Urinary bladder (tissue), 4 donors: ENCODE measurements around the gene KIFBP. TPM values are rescaled to one million over a fixed set of nuclear protein-coding genes. Genes with fewer than 3 reads are reported as not detected.
A peak's percentile ranks its signal among the peaks of the same experiment; 100 is the strongest.
"Not testable (repeated sequence)": the region's sequence is repeated elsewhere in the genome, so short reads cannot be mapped to it uniquely, and the experiment has no call there.

ENCODE experiments used
- DNase-seq: peaks from one replicate; pipeline ENCODE4 v3.0.0-alpha.2; 2015; ENCODE audit errors: extremely low spot score
- H3K27ac ChIP-seq: one replicate; pipeline ENCODE4 v1.5.1; 2013; ENCODE audit warnings: low read depth, mild to moderate bottlenecking, moderate library complexity
- H3K36me3 ChIP-seq: one replicate; pipeline ENCODE4 v1.6.1; 2013; ENCODE audit warnings: mild to moderate bottlenecking, moderate library complexity; ENCODE audit not compliant: insufficient read depth
- H3K4me1 ChIP-seq: one replicate; pipeline ENCODE4 v1.6.1; 2013; ENCODE audit warnings: mild to moderate bottlenecking, moderate library complexity; ENCODE audit not compliant: insufficient read depth
- H3K4me3 ChIP-seq: one replicate; pipeline ENCODE4 v1.5.1; 2013; ENCODE audit warnings: low read depth, low read length
- WGBS: extraction: QIAGEN DNeasy Blood & Tissue Kit; methylation state at CpG from one replicate; pipeline ENCODE4 v1.1.7; 2013; 5-methylcytosine and 5-hydroxymethylcytosine counted together
- polyA plus RNA-seq: library from polyadenylated mRNA; stranded (reverse); fragments of 200-250 nt; gene quantifications from one replicate; pipeline ENCODE4 v1.2.3, GENCODE V29; 2013
- total RNA-seq: library from RNA; depleted of rRNA; stranded (reverse); fragments of >200 nt; gene quantifications from one replicate; pipeline ENCODE4 v1.2.3, GENCODE V29; 2014
- donor health status: healthy with polysubstance abuse.
- donor health status: healthy.

The KIFBP gene
- total and polyA plus RNA-seq, 2 donors, result 24.7 to 31.3 TPM

GRCh38 chr10:68979738-68980137 is 8.9 kb upstream of the KIFBP start:
- H3K27ac ChIP-seq, H3K4me1 ChIP-seq, DNase-seq, H3K4me3 ChIP-seq: not testable (repeated sequence)
- peaks cover 11% of the 10 kb centered on the region for H3K36me3 ChIP-seq
- 89% methylated on average over 6 of the region's 6 CpGs for WGBS

DNA sequence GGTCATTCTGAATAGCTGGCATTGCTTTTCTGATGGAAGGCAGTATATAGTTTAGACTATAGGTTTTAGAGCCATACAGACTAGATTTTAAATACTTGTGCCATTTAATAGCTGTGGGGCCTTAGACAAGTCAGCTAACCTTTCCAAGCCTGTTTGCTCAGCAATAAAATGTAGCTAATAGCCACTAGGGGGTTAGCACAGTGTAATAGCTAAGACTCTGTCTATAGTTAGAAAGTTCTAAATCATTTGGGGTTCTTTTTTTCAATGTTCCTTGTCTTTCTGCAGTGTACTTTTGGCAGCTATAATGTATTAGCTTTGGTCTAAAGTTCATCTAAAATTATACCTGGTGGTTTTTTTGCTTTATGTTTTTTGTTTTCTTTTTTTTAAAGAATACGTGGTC is 7.5 kb upstream of the KIFBP start:
- H3K36me3 ChIP-seq, result peaks cover 11% of the 10 kb centered on the region
- WGBS, result 96% methylated on average over 1 of the region's 1 CpG
- no peak for DNase-seq
- no peaks in the 10 kb centered on the region for H3K4me1 ChIP-seq
- no peak overlapping the region for H3K4me3 ChIP-seq
- no peak overlapping the region for H3K27ac ChIP-seq

GRCh38 chr10:68982389-68982788 is 6.2 kb upstream of the KIFBP start:
- 94% methylated on average over 11 of the region's 11 CpGs for WGBS
- Histone ChIP-seq H3K27ac (no peak overlapping the region), H3K4me1 (no peaks in the 10 kb centered on the region), H3K36me3 (peaks cover 7% of the 10 kb centered on the region), H3K4me3 (no peak overlapping the region)
- DNase-seq, result no peak

DNA sequence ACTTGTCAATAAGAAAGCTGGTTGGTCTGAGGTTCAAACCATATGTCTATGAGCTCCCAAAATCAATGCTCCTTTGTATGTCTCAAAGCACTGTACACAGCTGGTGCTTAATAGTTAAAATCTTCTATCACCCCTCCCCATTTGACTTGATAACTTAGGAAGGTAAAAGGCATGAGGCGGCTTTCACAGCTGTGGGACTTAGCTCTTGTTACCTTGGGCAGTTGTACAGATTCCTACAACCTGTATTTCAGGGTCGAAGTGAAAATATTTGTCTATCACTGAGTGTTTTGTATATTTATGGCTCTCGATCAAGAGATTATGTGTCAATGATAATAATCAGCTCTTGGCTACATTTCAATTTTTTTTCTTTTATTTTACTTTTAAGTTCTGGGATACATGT is 992 bp upstream of the KIFBP start:
- H3K4me3 ChIP-seq, result no peak overlapping the region
- H3K36me3 ChIP-seq, result peaks cover 2% of the 10 kb centered on the region
- no peak overlapping the region for H3K27ac ChIP-seq
- peaks cover 5% of the 10 kb centered on the region for H3K4me1 ChIP-seq
- DNase-seq, result no peak
- WGBS, result 63% methylated on average over 3 of the region's 3 CpGs

DNA sequence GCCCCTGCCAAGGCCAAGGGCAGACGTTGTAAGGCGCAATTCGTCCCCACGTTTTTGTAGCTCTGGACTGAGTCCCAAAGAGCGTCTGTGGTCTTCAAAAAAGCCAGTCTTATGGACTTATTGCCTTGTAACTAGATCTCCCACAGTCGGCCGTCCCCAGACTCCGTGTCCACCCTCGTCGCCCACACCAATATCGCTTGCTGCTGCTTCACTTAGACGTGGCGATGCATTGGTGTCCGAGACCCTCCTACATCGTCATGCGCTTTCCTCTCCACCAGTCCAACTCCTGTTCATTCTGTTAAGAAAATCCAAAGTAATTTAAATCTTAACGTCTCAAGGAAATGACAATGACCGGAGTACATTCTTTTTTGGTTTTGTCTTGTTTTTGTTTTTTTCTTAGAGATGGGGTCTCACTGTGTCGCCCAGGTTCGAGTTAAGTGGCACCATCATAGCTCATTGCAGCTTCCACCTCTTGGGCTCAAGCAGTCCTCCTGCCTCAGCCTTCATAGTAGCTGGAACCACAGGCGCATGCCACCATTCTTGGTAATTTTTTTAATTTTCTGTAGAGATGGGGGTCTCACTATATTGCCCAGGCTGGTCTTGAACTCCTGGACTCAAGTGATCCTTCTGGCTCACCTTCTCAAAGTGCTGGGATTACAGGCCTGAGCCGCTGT is 851 bp downstream of the KIFBP start:
- peaks cover 9% of the 10 kb centered on the region for H3K4me1 ChIP-seq
- no peaks in the 10 kb centered on the region for H3K36me3 ChIP-seq
- WGBS, result 17% methylated on average over 22 of the region's 22 CpGs
- no peak for DNase-seq
- peak overlapping the region; percentile 77 for H3K4me3 ChIP-seq
- peak overlapping the region; percentile 54 for H3K27ac ChIP-seq

DNA sequence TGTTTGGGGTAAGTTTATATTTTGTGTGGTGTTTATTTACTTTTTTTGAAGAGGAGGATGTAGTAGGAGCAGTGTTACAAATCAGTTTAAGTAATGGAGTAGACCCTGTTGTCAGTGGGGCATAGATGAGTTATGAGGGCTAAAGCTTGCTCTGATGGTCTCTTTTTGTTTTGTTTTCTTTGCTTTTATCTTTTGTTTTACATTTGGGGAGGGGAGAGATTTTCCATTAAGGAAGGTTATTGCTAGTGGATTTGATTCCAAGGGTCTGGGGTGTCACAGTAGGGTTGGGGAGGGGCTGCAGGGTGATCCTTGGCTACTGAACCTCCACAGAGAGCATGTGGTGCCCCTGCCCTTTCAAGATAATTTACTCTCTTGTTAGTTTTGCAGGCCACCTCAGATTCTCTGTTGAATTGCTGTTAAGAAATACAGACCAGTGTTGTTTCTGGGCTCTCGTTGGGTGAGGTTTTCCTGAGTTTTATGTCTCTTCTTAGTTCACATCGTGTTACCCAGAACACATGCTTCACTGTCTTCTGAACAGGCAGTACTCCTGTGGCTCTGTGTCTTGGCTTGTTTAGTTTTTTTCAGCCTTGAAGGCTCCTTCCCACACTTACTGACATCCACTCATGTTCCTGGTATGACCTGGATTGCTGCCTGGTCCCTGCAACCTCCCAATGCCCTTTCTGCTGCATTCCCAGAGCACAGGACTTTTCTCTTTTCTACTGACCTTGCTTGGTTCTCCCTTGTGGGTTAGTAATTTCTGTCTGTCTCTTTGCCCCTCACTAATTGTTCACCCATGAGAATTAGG is 4.2 kb downstream of the KIFBP start:
- no peaks in the 10 kb centered on the region for H3K36me3 ChIP-seq
- H3K4me1 ChIP-seq, result peaks cover 9% of the 10 kb centered on the region
- H3K27ac ChIP-seq, result no peak overlapping the region
- DNase-seq, result no peak
- no peak overlapping the region for H3K4me3 ChIP-seq
- WGBS, result 15% methylated on average over 2 of the region's 2 CpGs

DNA sequence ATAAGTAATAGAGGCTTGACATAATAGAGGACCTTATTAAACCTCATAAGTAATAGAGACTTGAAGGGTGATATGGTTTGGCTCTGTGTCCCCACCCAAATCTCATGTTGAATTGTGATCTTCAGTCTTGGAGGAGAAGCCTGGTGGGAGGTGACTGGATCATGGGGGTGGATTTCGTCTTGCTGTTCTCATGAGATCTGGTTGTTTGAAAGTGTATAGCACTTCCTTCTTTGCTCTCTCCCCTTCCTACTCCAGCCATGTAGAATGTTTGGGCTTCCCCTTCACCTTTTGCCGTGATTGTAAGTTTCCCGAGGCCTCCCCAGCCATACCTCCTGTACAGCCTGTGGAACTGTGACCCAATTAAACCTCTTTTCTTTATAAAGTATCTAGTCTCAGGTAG is 8.6 kb downstream of the KIFBP start:
- no peak overlapping the region for H3K4me3 ChIP-seq
- H3K36me3 ChIP-seq, result peaks cover 2% of the 10 kb centered on the region
- peaks cover 4% of the 10 kb centered on the region for H3K4me1 ChIP-seq
- WGBS, result 91% methylated on average over 3 of the region's 3 CpGs
- DNase-seq, result no peak
- H3K27ac ChIP-seq, result no peak overlapping the region

DNA sequence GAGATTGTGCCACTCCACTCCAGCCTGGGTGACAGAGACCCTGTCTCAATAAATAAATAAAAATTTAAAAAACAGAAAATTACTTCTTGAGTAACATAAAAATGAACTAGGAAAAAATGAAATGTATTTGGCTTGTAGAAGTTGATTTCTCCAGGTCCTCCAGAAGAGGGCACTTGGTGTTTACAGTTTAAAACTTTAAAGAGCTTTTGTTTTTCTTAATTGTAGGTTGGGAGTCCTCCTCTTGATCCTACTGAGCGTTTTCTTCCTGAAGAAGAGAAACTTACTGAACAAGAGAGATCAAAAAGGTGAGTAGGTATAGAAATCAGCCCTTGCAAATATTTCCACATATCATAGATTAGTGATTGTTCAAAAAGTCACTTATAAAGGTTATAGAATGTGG is 16.2 kb downstream of the KIFBP start:
- peaks cover 5% of the 10 kb centered on the region for H3K36me3 ChIP-seq
- WGBS, result 8% methylated on average over 1 of the region's 1 CpG

GRCh38 chr10:69005704-69006485 is 17.3 kb downstream of the KIFBP start:
- no peak for DNase-seq
- H3K4me1 ChIP-seq, result no peaks in the 10 kb centered on the region
- WGBS, result 84% methylated on average over 6 of the region's 6 CpGs
- peaks cover 5% of the 10 kb centered on the region for H3K36me3 ChIP-seq
- H3K4me3 ChIP-seq, result no peak overlapping the region
- H3K27ac ChIP-seq, result no peak overlapping the region

More for the DNA sequence above, 16.2 kb downstream of the KIFBP start:
- no peak overlapping the region for H3K27ac ChIP-seq
- no peak for DNase-seq
- no peak overlapping the region for H3K4me3 ChIP-seq
- no peaks in the 10 kb centered on the region for H3K4me1 ChIP-seq

DNA sequence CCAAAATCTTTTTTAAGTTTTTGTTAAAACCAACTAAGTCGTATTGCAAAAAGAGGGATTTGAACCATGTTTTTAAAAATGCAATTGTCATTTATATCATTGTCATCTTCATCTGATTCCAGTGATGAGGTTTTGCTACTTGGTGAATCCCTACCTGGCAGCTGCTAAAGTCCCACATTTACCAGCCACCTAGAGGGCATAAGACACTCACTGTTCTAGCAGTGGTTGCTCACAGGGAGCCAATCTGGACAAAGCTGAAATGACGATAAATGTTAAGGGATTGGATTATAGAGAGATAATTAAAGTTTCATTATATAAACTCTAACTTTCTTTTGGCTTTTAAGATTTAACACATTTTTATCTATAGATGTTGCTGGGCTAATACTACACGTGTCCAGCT is 18.7 kb downstream of the KIFBP start:
- peaks cover 2% of the 10 kb centered on the region for H3K36me3 ChIP-seq
- H3K27ac ChIP-seq, result no peak overlapping the region
- DNase-seq, result no peak
- no peaks in the 10 kb centered on the region for H3K4me1 ChIP-seq
- no peak overlapping the region for H3K4me3 ChIP-seq
- 85% methylated on average over 3 of the region's 3 CpGs for WGBS

GRCh38 chr10:69009360-69009759 is 20.8 kb downstream of the KIFBP start:
- H3K27ac ChIP-seq, result no peak overlapping the region

GRCh38 chr10:69010151-69010640 is 21.6 kb downstream of the KIFBP start:
- DNase-seq, result no peak
- no peak overlapping the region for H3K27ac ChIP-seq
- H3K36me3 ChIP-seq, result peaks cover 2% of the 10 kb centered on the region
- 46% methylated on average over 1 of the region's 1 CpG for WGBS
- no peak overlapping the region for H3K4me3 ChIP-seq
- no peaks in the 10 kb centered on the region for H3K4me1 ChIP-seq

More at GRCh38 chr10:69009360-69009759, 20.8 kb downstream of the KIFBP start:
- peaks cover 2% of the 10 kb centered on the region for H3K36me3 ChIP-seq
- WGBS, result 76% methylated on average over 2 of the region's 2 CpGs
- DNase-seq, result no peak
- no peak overlapping the region for H3K4me3 ChIP-seq
- no peaks in the 10 kb centered on the region for H3K4me1 ChIP-seq

GRCh38 chr10:69012778-69013177 is 24.2 kb downstream of the KIFBP start:
- H3K4me1 ChIP-seq, H3K36me3 ChIP-seq, DNase-seq, H3K4me3 ChIP-seq, H3K27ac ChIP-seq: not testable (repeated sequence)
- WGBS, result 96% methylated on average over 2 of the region's 2 CpGs
